ENCODE data around the gene MPP1.

Gene MPP1

GRCh38 chrX:154815274-154815818 is 10.1 kb upstream of the MPP1 start:
- Histone ChIP-seq H2AFZ (ENCODE audit: low read length) (no peak overlapping the region), H3K9me3 (ENCODE audit: insufficient read depth, low read depth, low read length) (no peaks in the 10 kb centered on the region), H3K79me2 (ENCODE audit: insufficient read depth, low read length) (no peaks in the 10 kb centered on the region), H3K4me3 (ENCODE audit: low read length, poor library complexity, severe bottlenecking) (no peak overlapping the region), H3F3A (ENCODE audit: low read depth) (no peaks in the 10 kb centered on the region), H3K9me2 (replicated peaks; ENCODE audit: low read depth, low read length) (no peaks in the 10 kb centered on the region), H3K4me2 (ENCODE audit: low read depth, low read length, poor library complexity, severe bottlenecking) (no peak overlapping the region), H4K20me1 (ENCODE audit: insufficient read depth, low read length, poor library complexity, severe bottlenecking) (no peaks in the 10 kb centered on the region), H3K4me1 (ENCODE audit: insufficient read depth, low read length, poor library complexity, severe bottlenecking) (peaks cover 7% of the 10 kb centered on the region), H3K9ac (ENCODE audit: low read depth, low read length, poor library complexity, severe bottlenecking) (no peak overlapping the region), H3K36me3 (ENCODE audit: insufficient read depth, low read length) (no peaks in the 10 kb centered on the region), H3K27me3 (ENCODE audit: insufficient read depth, low read length, poor library complexity, severe bottlenecking) (no peaks in the 10 kb centered on the region)
- TF ChIP-seq EZH2phosphoT487 (IDR thresholded peaks at IDR 0.05; ENCODE audit: borderline replicate concordance): no peak
- no peak for TF ChIP-seq CTCF (conservative IDR thresholded peaks at IDR 0.05; ENCODE audit: low read length)

- H2AFZ ChIP-seq (ENCODE audit: low read length): no peak overlapping the region
- H3K79me2 ChIP-seq (ENCODE audit: insufficient read depth, low read length): no peaks in the 10 kb centered on the region
- no peaks in the 10 kb centered on the region for H3F3A ChIP-seq (ENCODE audit: low read depth)
- peaks cover 14% of the 10 kb centered on the region for H3K4me1 ChIP-seq (ENCODE audit: insufficient read depth, low read length, poor library complexity, severe bottlenecking)
- no peak overlapping the region for H3K4me3 ChIP-seq (ENCODE audit: low read length, poor library complexity, severe bottlenecking)
- no peaks in the 10 kb centered on the region for H3K9me3 ChIP-seq (ENCODE audit: insufficient read depth, low read depth, low read length)
- no peak for TF ChIP-seq EZH2phosphoT487 (IDR thresholded peaks at IDR 0.05; ENCODE audit: borderline replicate concordance)
- no peaks in the 10 kb centered on the region for H3K27me3 ChIP-seq (ENCODE audit: insufficient read depth, low read length, poor library complexity, severe bottlenecking)
- H4K20me1 ChIP-seq (ENCODE audit: insufficient read depth, low read length, poor library complexity, severe bottlenecking): no peaks in the 10 kb centered on the region
- no peaks in the 10 kb centered on the region for H3K9me2 ChIP-seq (replicated peaks; ENCODE audit: low read depth, low read length)
- H3K4me2 ChIP-seq (ENCODE audit: low read depth, low read length, poor library complexity, severe bottlenecking): no peak overlapping the region
- no peaks in the 10 kb centered on the region for H3K36me3 ChIP-seq (ENCODE audit: insufficient read depth, low read length)
- no peak overlapping the region for H3K9ac ChIP-seq (ENCODE audit: low read depth, low read length, poor library complexity, severe bottlenecking)
Observed at GRCh38 chrX:154813801-154814200, 8.5 kb upstream of the MPP1 start.

GRCh38 chrX:154812341-154813101 is 7.2 kb upstream of the MPP1 start:
- H3K9me2 ChIP-seq (replicated peaks; ENCODE audit: low read depth, low read length): no peaks in the 10 kb centered on the region
- H2AFZ ChIP-seq (ENCODE audit: low read length): no peak overlapping the region
- H3K4me2 ChIP-seq (ENCODE audit: low read depth, low read length, poor library complexity, severe bottlenecking): no peak overlapping the region
- H3K4me3 ChIP-seq (ENCODE audit: low read length, poor library complexity, severe bottlenecking): no peak overlapping the region
- H3K27me3 ChIP-seq (ENCODE audit: insufficient read depth, low read length, poor library complexity, severe bottlenecking): no peaks in the 10 kb centered on the region
- H3K9ac ChIP-seq (ENCODE audit: low read depth, low read length, poor library complexity, severe bottlenecking): no peak overlapping the region
- no peaks in the 10 kb centered on the region for H3K9me3 ChIP-seq (ENCODE audit: insufficient read depth, low read depth, low read length)
- TF ChIP-seq CTCF (conservative IDR thresholded peaks at IDR 0.05; ENCODE audit: low read length) (no peak), EZH2phosphoT487 (IDR thresholded peaks at IDR 0.05; ENCODE audit: borderline replicate concordance) (no peak)
- no peaks in the 10 kb centered on the region for H3F3A ChIP-seq (ENCODE audit: low read depth)
- no peaks in the 10 kb centered on the region for H4K20me1 ChIP-seq (ENCODE audit: insufficient read depth, low read length, poor library complexity, severe bottlenecking)
- no peaks in the 10 kb centered on the region for H3K79me2 ChIP-seq (ENCODE audit: insufficient read depth, low read length)
- no peaks in the 10 kb centered on the region for H3K36me3 ChIP-seq (ENCODE audit: insufficient read depth, low read length)
- peaks cover 14% of the 10 kb centered on the region for H3K4me1 ChIP-seq (ENCODE audit: insufficient read depth, low read length, poor library complexity, severe bottlenecking)

Measured in Loucy (cell line).